HepG2 (cell line): ENCODE data around the gene TARDBP. TPM values are rescaled to one million over a fixed set of nuclear protein-coding genes. Genes with fewer than 3 reads are reported as not detected.

Source experiments
- AGO2 ChIP-seq: fragments of 200-400 bp; formaldehyde crosslinking; optimal IDR thresholded peaks from 2 replicates; pipeline ENCODE3; 2017; ENCODE audit warnings: mild to moderate bottlenecking, low read depth, low read length, moderate library complexity
- ASH2L ChIP-seq: fragments of 300-600, 200-600 bp; sonication (generic); IDR thresholded peaks from 2 replicates; pipeline ENCODE4 v1.7.0; 2017; ENCODE audit warnings: low read depth, mild to moderate bottlenecking, moderate library complexity, mixed read lengths, low read length; ENCODE audit not compliant: insufficient read length
- CEBPB ChIP-seq: IDR thresholded peaks from 2 replicates; pipeline ENCODE4 v1.6.1; 2011; ENCODE audit warnings: low read depth, low read length, improper control_type of control experiment, borderline replicate concordance
- HDAC6 ChIP-seq: fragments of 200-600 bp; sonication (generic); IDR thresholded peaks from 2 replicates; pipeline ENCODE4 v1.7.0; 2017; ENCODE audit warnings: mild to moderate bottlenecking, antibody characterized with exemption, low read length, low read depth
- ISL2 ChIP-seq: sonication (generic); formaldehyde crosslinking; IDR thresholded peaks from 2 replicates; pipeline ENCODE4 v1.5.0; 2020; ENCODE audit warnings: missing genetic modification reagents
- NCOA2 ChIP-seq: sonication (generic); formaldehyde crosslinking; IDR thresholded peaks from 2 replicates; pipeline ENCODE4 v1.8.0; 2022; ENCODE audit warnings: inconsistent platforms
- PCBP2 ChIP-seq: fragments of 200-400 bp; formaldehyde crosslinking; optimal IDR thresholded peaks from 2 replicates; pipeline ENCODE3; 2018; ENCODE audit warnings: low read length, low read depth; ENCODE audit not compliant: poor library complexity, severe bottlenecking
- POLR2G ChIP-seq: fragments of 200-400 bp; formaldehyde crosslinking; IDR thresholded peaks from 2 replicates; pipeline ENCODE4 v1.6.1; 2018; ENCODE audit warnings: mild to moderate bottlenecking, low read depth, low read length, moderate library complexity
- SETDB1 ChIP-seq: sonication (generic); formaldehyde crosslinking; IDR thresholded peaks from 2 replicates; pipeline ENCODE4 v1.5.1; 2020; ENCODE audit warnings: missing genetic modification reagents, mild to moderate bottlenecking, borderline replicate concordance
- SP140L ChIP-seq: sonication (generic); formaldehyde crosslinking; IDR thresholded peaks from 2 replicates; pipeline ENCODE4 v1.4.0; 2020; ENCODE audit warnings: missing genetic modification reagents, borderline replicate concordance
- SPEN ChIP-seq: sonication (generic); formaldehyde crosslinking; IDR thresholded peaks from 2 replicates; pipeline ENCODE4 v1.5.1; 2020; ENCODE audit warnings: low read depth, mild to moderate bottlenecking, missing genetic modification reagents
- TAF1 ChIP-seq: sonication (generic); formaldehyde crosslinking; IDR thresholded peaks from 2 replicates; pipeline ENCODE4 v1.4.0; 2020; ENCODE audit warnings: missing genetic modification reagents
- TBX3 ChIP-seq: fragments of 450-650 bp; IDR thresholded peaks from 2 replicates; pipeline ENCODE4 v1.6.1; 2017; ENCODE audit warnings: antibody characterized with exemption, mild to moderate bottlenecking, inconsistent platforms, borderline replicate concordance
- ZFP36L2 ChIP-seq: sonication (generic); formaldehyde crosslinking; IDR thresholded peaks from 2 replicates; pipeline ENCODE4 v1.4.0; 2020; ENCODE audit warnings: missing genetic modification reagents
- ZNF138 ChIP-seq: sonication (generic); formaldehyde crosslinking; IDR thresholded peaks from 2 replicates; pipeline ENCODE4 v1.5.0; 2020; ENCODE audit warnings: mild to moderate bottlenecking, low read depth, missing genetic modification reagents
- ZNF292 ChIP-seq: sonication (generic); formaldehyde crosslinking; IDR thresholded peaks from 2 replicates; pipeline ENCODE4 v1.8.1; 2022; ENCODE audit warnings: mild to moderate bottlenecking, low read depth, missing genetic modification reagents, borderline replicate concordance
- ZNF329 ChIP-seq: sonication (generic); formaldehyde crosslinking; IDR thresholded peaks from 2 replicates; pipeline ENCODE4 v1.9.0; 2021; ENCODE audit warnings: low read depth, mild to moderate bottlenecking, missing genetic modification reagents
- ZNF367 ChIP-seq: sonication (generic); formaldehyde crosslinking; IDR thresholded peaks from 2 replicates; pipeline ENCODE4 v1.4.0; 2020; ENCODE audit warnings: missing genetic modification reagents, borderline replicate concordance
- ZNF547 ChIP-seq: sonication (generic); formaldehyde crosslinking; IDR thresholded peaks from 2 replicates; pipeline ENCODE4 v1.5.1; 2020; ENCODE audit warnings: mild to moderate bottlenecking, missing genetic modification reagents
- ZNF564 ChIP-seq: sonication (generic); formaldehyde crosslinking; IDR thresholded peaks from 2 replicates; pipeline ENCODE4 v1.8.1; 2023; ENCODE audit warnings: mild to moderate bottlenecking, missing genetic modification reagents
- ZNF768 ChIP-seq: sonication (generic); formaldehyde crosslinking; IDR thresholded peaks from 2 replicates; pipeline ENCODE4 v1.4.0; 2020; ENCODE audit warnings: missing genetic modification reagents
- polyA plus RNA-seq, 8 experiments: library from polyadenylated mRNA; depleted of rRNA in 3 of 8; stranded (reverse) in 7 of 8; unstranded in 1 of 8; fragments of >200 nt; fragmentation: Illumina TruSeq in 4 of 8; extraction: Trizol in 4 of 8; gene quantifications; 2 replicates each; pipeline versions ENCODE4 v1.2.1 to v1.2.3, GENCODE V29; 2011 to 2016; ENCODE audit warnings: low read depth in 4 of 8, missing spikeins in 1 of 8, mixed read lengths in 1 of 8; ENCODE audit not compliant: insufficient read depth in 1 of 8
- total RNA-seq, 5 experiments: library from RNA; depleted of rRNA; stranded (reverse); fragments of >200 nt; fragmentation: Illumina TruSeq; extraction: Trizol; gene quantifications; 2 replicates each; pipeline ENCODE4 v1.2.3, GENCODE V29; 2016; ENCODE audit warnings: low read depth in 1 of 5
- TF ChIP-seq, protein P1 (sequence below): sonication (generic); formaldehyde crosslinking; IDR thresholded peaks from 2 replicates; pipeline ENCODE4 v1.4.0; 2020; ENCODE audit warnings: missing genetic modification reagents
- TF ChIP-seq, protein P2 (sequence below): IDR thresholded peaks from 2 replicates; pipeline ENCODE4 v1.6.1; 2016; ENCODE audit warnings: missing compliant biosample characterization, missing genetic modification reagents, borderline replicate concordance
- TF ChIP-seq, protein P3 (sequence below): sonication (generic); formaldehyde crosslinking; IDR thresholded peaks from 2 replicates; pipeline ENCODE4 v1.4.0; 2020; ENCODE audit warnings: missing genetic modification reagents, borderline replicate concordance

Gene TARDBP
- total and polyA plus RNA-seq, 2 of the 13 experiments (the other 11 are each of a cell fraction or from before 2014, with no cell fraction given): 62.4 to 93.0 TPM

DNA sequence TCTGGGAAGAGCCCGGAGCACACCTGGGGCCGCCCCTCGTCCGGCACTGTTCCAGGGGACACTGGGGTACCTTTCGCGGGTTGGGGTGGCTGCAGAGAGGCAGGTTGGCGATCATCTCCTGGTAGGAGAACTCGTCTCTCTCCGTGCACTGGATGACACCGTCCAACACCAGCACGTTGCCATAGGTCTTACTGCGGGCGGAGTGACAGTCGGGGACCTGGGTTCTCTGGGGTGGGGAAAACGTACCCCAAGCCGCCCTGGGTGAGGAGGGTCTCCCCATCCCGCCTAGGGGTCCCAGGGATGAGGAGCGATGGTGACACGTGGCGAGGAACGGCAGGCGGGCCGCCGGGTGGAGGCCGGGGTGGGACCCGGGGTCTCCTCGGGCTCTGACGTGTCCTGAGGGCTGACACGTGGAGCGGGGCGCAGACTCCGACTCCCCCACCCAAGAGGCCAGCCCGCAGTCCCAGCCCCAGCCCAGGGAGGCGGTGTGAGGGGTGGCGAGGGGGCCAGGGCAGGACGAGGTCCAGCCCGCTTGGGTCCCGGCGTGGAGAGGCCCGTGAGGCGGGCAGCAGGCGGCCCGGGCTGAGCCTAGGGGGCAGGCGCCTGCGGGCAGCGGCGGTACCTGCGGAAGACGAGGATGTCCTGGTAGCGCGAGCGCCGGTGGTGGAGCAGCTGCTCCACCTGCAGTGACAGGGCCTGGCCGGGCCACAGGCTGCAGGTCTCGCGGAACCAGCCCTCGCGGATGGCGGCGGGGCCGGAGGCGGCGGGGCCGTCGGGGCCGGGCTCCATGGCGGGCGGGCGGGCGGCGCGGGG lies 46.9 kb downstream of the TARDBP start (continued):
- TF ChIP-seq ISL2 (CRISPR knock-in tag) (peak; percentile 19; the same call in 1 of the 2 replicates), ZFP36L2 (CRISPR knock-in tag) (no peak), ASH2L (no peak), PCBP2 (no peak), SETDB1 (CRISPR knock-in tag) (no peak), NCOA2 (CRISPR knock-in tag) (no peak), SP140L (CRISPR knock-in tag) (no peak), ZNF768 (CRISPR knock-in tag) (peak; percentile 39; the same call in 1 of the 2 replicates), TBX3 (no peak), ZNF329 (no peak), HDAC6 (no peak), TAF1 (CRISPR knock-in tag) (0 out of 2 replicates have a peak, but pooled peaks have one; percentile 36), ZNF547 (no peak), ZNF138 (no peak), ZNF367 (CRISPR knock-in tag) (no peak), ZNF564 (no peak), SPEN (CRISPR knock-in tag) (no peak), ZNF292 (CRISPR knock-in tag) (no peak), POLR2G (no peak), AGO2 (peak; percentile 64), CEBPB (no peak)
- TF ChIP-seq, protein P1, sequence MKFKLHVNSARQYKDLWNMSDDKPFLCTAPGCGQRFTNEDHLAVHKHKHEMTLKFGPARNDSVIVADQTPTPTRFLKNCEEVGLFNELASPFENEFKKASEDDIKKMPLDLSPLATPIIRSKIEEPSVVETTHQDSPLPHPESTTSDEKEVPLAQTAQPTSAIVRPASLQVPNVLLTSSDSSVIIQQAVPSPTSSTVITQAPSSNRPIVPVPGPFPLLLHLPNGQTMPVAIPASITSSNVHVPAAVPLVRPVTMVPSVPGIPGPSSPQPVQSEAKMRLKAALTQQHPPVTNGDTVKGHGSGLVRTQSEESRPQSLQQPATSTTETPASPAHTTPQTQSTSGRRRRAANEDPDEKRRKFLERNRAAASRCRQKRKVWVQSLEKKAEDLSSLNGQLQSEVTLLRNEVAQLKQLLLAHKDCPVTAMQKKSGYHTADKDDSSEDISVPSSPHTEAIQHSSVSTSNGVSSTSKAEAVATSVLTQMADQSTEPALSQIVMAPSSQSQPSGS (CRISPR knock-in tag): no peak
- TF ChIP-seq, protein P2, sequence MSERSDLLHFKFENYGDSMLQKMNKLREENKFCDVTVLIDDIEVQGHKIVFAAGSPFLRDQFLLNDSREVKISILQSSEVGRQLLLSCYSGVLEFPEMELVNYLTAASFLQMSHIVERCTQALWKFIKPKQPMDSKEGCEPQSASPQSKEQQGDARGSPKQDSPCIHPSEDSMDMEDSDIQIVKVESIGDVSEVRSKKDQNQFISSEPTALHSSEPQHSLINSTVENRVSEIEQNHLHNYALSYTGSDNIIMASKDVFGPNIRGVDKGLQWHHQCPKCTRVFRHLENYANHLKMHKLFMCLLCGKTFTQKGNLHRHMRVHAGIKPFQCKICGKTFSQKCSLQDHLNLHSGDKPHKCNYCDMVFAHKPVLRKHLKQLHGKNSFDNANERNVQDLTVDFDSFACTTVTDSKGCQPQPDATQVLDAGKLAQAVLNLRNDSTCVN (CRISPR knock-in tag): no peak
- TF ChIP-seq, protein P3, sequence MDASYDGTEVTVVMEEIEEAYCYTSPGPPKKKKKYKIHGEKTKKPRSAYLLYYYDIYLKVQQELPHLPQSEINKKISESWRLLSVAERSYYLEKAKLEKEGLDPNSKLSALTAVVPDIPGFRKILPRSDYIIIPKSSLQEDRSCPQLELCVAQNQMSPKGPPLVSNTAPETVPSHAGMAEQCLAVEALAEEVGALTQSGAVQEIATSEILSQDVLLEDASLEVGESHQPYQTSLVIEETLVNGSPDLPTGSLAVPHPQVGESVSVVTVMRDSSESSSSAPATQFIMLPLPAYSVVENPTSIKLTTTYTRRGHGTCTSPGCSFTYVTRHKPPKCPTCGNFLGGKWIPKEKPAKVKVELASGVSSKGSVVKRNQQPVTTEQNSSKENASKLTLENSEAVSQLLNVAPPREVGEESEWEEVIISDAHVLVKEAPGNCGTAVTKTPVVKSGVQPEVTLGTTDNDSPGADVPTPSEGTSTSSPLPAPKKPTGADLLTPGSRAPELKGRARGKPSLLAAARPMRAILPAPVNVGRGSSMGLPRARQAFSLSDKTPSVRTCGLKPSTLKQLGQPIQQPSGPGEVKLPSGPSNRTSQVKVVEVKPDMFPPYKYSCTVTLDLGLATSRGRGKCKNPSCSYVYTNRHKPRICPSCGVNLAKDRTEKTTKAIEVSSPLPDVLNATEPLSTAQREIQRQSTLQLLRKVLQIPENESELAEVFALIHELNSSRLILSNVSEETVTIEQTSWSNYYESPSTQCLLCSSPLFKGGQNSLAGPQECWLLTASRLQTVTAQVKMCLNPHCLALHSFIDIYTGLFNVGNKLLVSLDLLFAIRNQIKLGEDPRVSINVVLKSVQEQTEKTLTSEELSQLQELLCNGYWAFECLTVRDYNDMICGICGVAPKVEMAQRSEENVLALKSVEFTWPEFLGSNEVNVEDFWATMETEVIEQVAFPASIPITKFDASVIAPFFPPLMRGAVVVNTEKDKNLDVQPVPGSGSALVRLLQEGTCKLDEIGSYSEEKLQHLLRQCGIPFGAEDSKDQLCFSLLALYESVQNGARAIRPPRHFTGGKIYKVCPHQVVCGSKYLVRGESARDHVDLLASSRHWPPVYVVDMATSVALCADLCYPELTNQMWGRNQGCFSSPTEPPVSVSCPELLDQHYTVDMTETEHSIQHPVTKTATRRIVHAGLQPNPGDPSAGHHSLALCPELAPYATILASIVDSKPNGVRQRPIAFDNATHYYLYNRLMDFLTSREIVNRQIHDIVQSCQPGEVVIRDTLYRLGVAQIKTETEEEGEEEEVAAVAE: no peak
